ENCODE data around the gene GTF2A1L. TPM values are rescaled to one million over a fixed set of nuclear protein-coding genes. Genes with fewer than 3 reads are reported as not detected.
"Not testable (repeated sequence)": the region's sequence is repeated elsewhere in the genome, so short reads cannot be mapped to it uniquely, and the experiment has no call there.

Gene GTF2A1L
- total RNA-seq, 1 donor from 2014 or later = 12.8 TPM

DNA sequence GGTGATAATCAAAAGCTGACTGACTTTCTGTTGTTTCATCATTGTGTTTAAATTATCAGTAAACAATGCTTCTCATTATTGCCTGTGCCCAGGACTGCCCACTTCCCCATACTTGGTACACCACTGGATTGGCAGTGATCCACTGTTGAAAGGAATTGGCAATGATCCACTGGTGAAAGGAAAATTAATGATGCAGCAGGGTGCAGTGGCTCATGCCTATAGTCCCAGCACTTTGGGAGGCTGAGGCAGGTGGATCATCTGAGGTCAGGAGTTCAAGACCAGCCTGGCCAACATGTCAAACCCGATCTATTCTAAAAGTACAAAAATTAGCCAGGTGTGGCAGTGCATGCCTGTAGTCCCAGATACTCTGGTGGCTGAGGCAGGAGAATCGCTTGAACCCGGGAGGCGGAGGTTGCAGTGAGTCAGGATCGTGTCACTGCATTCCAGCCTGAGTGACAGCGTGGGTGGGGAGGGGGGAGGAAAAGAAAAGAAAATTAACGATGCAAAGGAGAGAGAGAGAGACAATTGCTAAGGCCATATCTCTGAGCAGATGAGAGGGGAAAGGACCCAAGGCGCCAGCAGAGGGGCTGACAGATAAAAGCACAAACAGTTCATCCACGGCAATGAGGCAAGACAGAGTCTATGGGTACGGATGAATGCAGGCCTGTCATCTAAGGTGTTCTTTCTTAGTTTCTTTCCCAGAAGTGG, 10.2 kb upstream of the GTF2A1L start:
- no peaks in the 10 kb centered on the region for H3K36me3 ChIP-seq
- no peaks in the 10 kb centered on the region for H3K4me1 ChIP-seq
- H3K27ac ChIP-seq = no peak overlapping the region
- H3K4me3 ChIP-seq = no peak overlapping the region
- intact Hi-C loops (cut with DNase I) = no loop called here
- H3K27me3 ChIP-seq = no peaks in the 10 kb centered on the region
- no peak for DNase-seq (ENCODE audit: extremely low spot score in 2 of 2)
- H3K9me3 ChIP-seq = no peaks in the 10 kb centered on the region
- TF ChIP-seq POLR2A (IDR thresholded peaks at IDR 0.05) (no peak), POLR2AphosphoS5 (IDR thresholded peaks at IDR 0.05; ENCODE audit: insufficient read depth in 1 of 2, low read depth in 1 of 2) (no peak)
- TF ChIP-seq, protein P1, sequence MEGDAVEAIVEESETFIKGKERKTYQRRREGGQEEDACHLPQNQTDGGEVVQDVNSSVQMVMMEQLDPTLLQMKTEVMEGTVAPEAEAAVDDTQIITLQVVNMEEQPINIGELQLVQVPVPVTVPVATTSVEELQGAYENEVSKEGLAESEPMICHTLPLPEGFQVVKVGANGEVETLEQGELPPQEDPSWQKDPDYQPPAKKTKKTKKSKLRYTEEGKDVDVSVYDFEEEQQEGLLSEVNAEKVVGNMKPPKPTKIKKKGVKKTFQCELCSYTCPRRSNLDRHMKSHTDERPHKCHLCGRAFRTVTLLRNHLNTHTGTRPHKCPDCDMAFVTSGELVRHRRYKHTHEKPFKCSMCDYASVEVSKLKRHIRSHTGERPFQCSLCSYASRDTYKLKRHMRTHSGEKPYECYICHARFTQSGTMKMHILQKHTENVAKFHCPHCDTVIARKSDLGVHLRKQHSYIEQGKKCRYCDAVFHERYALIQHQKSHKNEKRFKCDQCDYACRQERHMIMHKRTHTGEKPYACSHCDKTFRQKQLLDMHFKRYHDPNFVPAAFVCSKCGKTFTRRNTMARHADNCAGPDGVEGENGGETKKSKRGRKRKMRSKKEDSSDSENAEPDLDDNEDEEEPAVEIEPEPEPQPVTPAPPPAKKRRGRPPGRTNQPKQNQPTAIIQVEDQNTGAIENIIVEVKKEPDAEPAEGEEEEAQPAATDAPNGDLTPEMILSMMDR (IDR thresholded peaks at IDR 0.05) = no peak

DNA sequence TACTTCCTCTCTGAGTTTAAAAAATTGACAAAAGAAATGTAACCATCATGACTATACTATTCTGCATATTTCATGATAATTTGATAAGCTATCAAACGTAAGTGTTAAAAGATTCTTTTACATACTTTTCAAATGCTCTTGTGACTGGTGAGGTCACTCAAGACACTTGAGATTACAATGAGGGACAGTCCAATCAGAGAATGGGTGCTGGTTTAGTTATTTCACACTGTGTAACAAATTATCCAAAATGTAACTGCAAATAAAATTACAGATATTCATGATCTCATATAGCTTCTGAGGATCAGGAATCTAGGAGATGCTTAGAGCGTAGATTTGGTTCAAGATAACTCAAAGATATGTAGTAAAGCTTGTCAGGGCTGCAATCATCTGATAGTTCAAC, 4.4 kb upstream of the GTF2A1L start:
- TF ChIP-seq POLR2A (IDR thresholded peaks at IDR 0.05) (no peak), POLR2AphosphoS5 (IDR thresholded peaks at IDR 0.05; ENCODE audit: insufficient read depth in 1 of 2, low read depth in 1 of 2) (no peak)
- TF ChIP-seq, protein P1 (IDR thresholded peaks at IDR 0.05) = no peak

DNA sequence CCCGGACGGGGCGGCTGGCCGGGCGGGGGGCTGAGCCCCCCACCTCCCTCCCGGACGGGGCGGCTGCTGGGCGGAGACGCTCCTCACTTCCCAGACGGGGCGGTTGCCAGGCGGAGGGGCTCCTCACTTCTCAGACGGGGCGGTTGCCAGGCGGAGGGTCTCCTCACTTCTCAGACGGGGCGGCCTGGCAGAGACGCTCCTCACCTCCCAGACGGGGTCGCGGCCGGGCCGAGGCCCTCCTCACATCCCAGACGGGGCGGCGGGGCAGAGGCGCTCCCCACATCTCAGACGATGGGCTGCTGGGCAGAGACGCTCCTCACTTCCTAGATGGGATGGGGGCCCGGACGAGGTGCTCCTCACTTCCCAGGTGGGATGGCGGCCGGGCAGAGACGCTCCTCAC, 3.1 kb upstream of the GTF2A1L start:
- H3K27ac ChIP-seq; H3K9me3 ChIP-seq; H3K4me3 ChIP-seq; DNase-seq (ENCODE audit: extremely low spot score in 2 of 2); H3K36me3 ChIP-seq; intact Hi-C loops (cut with DNase I); H3K27me3 ChIP-seq; H3K4me1 ChIP-seq: not testable (repeated sequence)

More for the DNA sequence above, 4.4 kb upstream of the GTF2A1L start:
- DNase-seq (ENCODE audit: extremely low spot score in 2 of 2) = no peak
- H3K4me3 ChIP-seq = no peak overlapping the region
- no peaks in the 10 kb centered on the region for H3K27me3 ChIP-seq
- no peaks in the 10 kb centered on the region for H3K9me3 ChIP-seq
- intact Hi-C loops (cut with DNase I) = no loop called here
- H3K4me1 ChIP-seq = no peaks in the 10 kb centered on the region
- no peak overlapping the region for H3K27ac ChIP-seq
- no peaks in the 10 kb centered on the region for H3K36me3 ChIP-seq

DNA sequence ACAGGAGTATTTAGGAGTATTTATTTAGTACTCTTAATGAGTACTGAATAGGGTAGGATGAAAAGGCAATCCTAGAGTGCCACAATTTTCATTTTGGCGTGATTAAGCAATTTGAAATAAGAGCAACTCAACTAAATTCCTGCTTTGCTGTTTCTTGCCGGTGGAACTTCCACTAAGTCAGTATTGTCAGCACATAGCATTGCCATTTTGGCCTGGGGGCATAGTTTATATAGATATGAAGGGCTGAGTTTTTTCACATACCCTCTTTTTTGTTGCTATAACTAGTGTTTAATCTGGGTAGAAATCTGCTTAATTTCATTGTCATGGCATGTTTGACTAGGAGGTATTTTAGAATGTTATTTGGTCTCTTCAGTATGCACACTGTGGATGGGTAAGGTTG, 1.9 kb downstream of the GTF2A1L start:
- no peak for DNase-seq (ENCODE audit: extremely low spot score in 2 of 2)
- Histone ChIP-seq H3K9me3 (no peaks in the 10 kb centered on the region), H3K27ac (no peak overlapping the region), H3K27me3 (no peaks in the 10 kb centered on the region), H3K4me3 (no peak overlapping the region), H3K36me3 (no peaks in the 10 kb centered on the region), H3K4me1 (no peaks in the 10 kb centered on the region)
- TF ChIP-seq, protein P1 (IDR thresholded peaks at IDR 0.05) = no peak
- TF ChIP-seq POLR2A (IDR thresholded peaks at IDR 0.05) (no peak), POLR2AphosphoS5 (IDR thresholded peaks at IDR 0.05; ENCODE audit: insufficient read depth in 1 of 2, low read depth in 1 of 2) (no peak)
- intact Hi-C loops (cut with DNase I) = no loop called here

DNA sequence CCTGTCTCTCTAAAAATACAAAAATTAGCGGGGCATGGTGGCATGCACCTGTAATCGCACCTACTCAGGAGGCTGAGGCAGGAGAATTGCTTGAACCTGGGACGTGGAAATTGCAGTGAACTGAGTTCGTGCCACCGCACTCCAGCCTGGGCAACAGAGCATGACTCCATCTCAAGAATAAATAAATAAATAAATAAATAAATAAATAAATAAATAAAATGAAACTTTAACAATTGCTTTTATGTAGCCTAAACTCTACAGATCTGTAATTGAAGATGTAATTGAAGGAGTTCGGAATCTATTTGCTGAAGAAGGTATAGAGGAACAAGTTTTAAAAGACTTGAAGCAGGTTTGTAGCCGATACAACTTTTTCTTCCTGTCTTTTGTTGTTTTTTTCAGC, 2.9 kb downstream of the GTF2A1L start:
- DNase-seq (ENCODE audit: extremely low spot score in 2 of 2) = no peak
- no peak for TF ChIP-seq POLR2A (IDR thresholded peaks at IDR 0.05)
- TF ChIP-seq, protein P1 (IDR thresholded peaks at IDR 0.05) = no peak
- no peak for TF ChIP-seq POLR2AphosphoS5 (IDR thresholded peaks at IDR 0.05; ENCODE audit: insufficient read depth in 1 of 2, low read depth in 1 of 2)
- Histone ChIP-seq H3K4me3 (no peak overlapping the region), H3K27me3 (no peaks in the 10 kb centered on the region), H3K9me3 (no peaks in the 10 kb centered on the region), H3K27ac (no peak overlapping the region), H3K36me3 (no peaks in the 10 kb centered on the region), H3K4me1 (no peaks in the 10 kb centered on the region)
- intact Hi-C loops (cut with DNase I) = no loop called here

DNA sequence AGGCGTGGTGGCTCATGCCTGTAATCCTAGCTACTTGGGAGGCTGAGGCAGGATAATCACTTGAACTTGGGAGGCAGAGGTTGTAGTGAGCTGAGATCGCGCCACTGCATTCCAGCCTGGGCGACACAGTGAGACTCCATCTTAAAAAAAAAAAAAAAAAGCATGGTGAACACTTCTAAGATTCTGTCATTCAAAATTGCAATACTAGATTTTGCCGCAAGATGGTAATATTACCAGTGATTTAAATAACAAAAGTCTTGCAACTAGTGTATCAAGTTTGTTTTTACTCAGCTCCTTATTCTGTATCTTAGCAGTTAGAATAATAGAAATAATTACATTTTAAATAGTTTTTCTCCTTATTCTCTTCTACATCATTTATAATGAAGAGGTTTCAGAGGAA, 5.0 kb downstream of the GTF2A1L start:
- DNase-seq (ENCODE audit: extremely low spot score in 2 of 2) = not testable (repeated sequence)

More for the DNA sequence above, 5.0 kb downstream of the GTF2A1L start:
- H3K4me3 ChIP-seq; H3K9me3 ChIP-seq; H3K36me3 ChIP-seq; H3K27ac ChIP-seq; H3K27me3 ChIP-seq; H3K4me1 ChIP-seq; intact Hi-C loops (cut with DNase I): not testable (repeated sequence)
